Epithelial cell of proximal tubule (primary cell): ENCODE results near the gene LACRT. TPM values are rescaled to one million over a fixed set of nuclear protein-coding genes. Genes with fewer than 3 reads are reported as not detected.
A peak's percentile ranks its signal among the peaks of the same experiment; 100 is the strongest.

Experiments
- DNase-seq: peaks from one replicate; pipeline ENCODE4 v3.0.0-alpha.2; 2011; ENCODE audit warnings: low read depth
- H3K4me3 ChIP-seq: 2 replicates; pipeline ENCODE4 v1.5.1; 2011; ENCODE audit warnings: low read depth, mild to moderate bottlenecking, low read length
- total RNA-seq: library from RNA; depleted of rRNA; stranded (reverse); fragments of >200 nt; gene quantifications from 2 replicates; pipeline ENCODE4 v1.2.3, GENCODE V29; 2015
- TF ChIP-seq, protein P1 (sequence below): conservative IDR thresholded peaks from 2 replicates; pipeline ENCODE4 v1.5.1; 2012; ENCODE audit warnings: low read depth, mild to moderate bottlenecking, low read length

Gene LACRT
- total RNA-seq, 1 donor from 2014 or later = not detected

DNA sequence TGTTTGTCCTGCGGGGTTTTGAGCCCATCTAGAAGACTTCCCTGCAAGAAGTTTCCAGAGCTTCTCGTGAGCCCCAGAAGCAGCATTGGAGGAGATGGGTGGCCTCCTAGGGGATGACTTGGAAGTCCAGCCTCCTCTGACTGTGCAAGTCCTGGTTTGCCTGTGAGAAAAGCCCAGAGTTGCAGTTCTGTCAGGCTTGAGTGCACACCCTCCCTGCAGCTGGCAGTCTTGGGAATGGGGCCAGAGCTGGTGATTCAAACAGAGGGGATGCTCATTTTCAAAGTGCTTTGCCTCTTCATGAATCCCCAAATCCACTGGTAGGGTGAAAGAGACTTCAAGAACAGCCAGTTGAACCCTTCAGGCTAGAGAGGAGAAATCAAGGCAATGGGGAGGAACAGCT, 42.4 kb downstream of the LACRT start:
- DNase-seq = peak; percentile 80
- H3K4me3 ChIP-seq = no peak overlapping the region
- TF ChIP-seq, protein P1, sequence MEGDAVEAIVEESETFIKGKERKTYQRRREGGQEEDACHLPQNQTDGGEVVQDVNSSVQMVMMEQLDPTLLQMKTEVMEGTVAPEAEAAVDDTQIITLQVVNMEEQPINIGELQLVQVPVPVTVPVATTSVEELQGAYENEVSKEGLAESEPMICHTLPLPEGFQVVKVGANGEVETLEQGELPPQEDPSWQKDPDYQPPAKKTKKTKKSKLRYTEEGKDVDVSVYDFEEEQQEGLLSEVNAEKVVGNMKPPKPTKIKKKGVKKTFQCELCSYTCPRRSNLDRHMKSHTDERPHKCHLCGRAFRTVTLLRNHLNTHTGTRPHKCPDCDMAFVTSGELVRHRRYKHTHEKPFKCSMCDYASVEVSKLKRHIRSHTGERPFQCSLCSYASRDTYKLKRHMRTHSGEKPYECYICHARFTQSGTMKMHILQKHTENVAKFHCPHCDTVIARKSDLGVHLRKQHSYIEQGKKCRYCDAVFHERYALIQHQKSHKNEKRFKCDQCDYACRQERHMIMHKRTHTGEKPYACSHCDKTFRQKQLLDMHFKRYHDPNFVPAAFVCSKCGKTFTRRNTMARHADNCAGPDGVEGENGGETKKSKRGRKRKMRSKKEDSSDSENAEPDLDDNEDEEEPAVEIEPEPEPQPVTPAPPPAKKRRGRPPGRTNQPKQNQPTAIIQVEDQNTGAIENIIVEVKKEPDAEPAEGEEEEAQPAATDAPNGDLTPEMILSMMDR = peak; percentile 4

GRCh38 chr12:54590978-54591591, 43.6 kb downstream of the LACRT start:
- DNase-seq = no peak
- TF ChIP-seq, protein P1 = no peak
- H3K4me3 ChIP-seq = no peak overlapping the region

DNA sequence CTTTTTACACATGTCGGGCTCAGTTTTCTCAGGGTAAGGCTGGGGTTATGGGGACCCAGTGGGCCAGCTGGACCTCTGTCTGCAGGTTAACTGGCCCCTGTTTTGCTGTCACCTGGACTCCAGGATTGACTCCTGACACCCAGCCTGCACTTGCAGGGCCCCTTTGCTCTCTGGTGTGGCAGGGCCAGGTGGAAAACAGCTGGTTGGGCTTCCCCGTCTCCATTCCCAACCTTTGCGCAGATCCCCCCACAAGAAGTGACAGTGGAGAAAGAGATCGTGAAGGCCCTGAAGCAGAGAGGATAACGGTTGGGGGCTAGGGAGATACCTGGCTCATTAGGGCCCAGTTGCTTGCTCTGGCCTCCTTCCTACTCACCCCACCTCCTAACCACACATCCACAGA, 44.7 kb downstream of the LACRT start:
- TF ChIP-seq, protein P1 = no peak
- H3K4me3 ChIP-seq = no peak overlapping the region
- DNase-seq = no peak

DNA sequence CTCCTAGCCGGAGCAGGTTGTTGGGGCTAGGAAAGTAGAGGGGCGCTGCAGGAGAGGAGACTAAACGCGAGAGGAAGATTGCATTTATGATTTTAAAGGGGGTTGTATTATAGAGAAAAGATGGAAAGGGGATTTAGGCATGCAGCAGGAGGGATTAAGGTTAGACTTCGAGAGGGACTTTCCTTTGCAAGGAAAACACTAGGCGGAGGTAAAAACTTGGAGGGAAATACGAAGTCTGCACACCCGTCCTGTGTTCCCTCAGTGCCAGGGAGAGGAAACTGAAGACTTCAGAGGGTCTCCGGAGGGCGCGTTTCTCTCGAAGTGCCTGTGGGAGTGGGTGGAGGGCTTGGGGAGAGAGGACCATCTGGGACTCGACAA, 45.8 kb downstream of the LACRT start:
- H3K4me3 ChIP-seq = peak overlapping the region; percentile 64
- TF ChIP-seq, protein P1 = no peak
- DNase-seq = no peak

DNA sequence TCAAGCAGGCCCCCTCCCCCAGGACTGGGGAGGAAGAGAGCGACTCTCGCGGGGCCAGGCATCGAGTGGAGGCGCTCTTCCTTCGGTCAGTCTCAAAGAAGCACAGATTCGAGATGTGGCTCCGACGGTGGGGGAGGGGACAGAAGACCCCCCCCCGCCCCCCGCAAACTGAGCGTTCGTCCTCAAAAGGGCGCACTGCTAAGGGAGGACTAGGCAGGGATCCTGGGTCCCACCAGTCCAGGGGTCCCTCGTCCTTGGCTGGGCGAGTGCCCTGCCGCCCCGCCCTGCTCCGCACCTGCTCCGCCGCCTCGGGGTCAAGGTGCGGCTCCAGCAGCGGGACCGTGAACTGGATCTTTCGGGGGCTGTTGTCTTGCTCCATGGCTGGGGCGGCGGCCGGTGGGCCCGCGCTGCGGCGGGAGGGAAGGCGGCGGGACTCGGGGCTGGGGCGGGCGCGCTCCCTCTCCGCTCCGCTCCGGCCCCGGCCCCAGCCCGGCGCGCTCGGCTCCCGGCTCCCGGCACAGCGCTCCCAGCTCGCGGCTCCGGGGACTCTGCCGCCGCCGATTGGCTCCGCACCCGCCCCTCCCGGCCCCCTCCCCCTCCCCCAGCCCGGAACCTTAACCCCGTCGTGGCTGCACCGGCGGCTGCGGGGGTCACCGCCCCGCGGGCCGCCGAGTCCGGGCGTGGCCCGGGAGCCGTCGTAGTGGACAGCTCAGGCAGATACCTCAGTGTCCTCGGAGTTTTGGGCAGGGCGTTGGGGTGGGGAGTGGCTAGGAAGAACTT, 46.4 kb downstream of the LACRT start, which contains the start of gene PPP1R1A:
Gene PPP1R1A, minus strand, starts transcription at position 550 of the 780 bp plus-strand sequence. Its CDS starts 171 bp downstream, at position 379.
- H3K4me3 ChIP-seq = peak within 1 kb of the TSS; percentile 65
- TF ChIP-seq, protein P1 = no peak
- no peak for DNase-seq

DNA sequence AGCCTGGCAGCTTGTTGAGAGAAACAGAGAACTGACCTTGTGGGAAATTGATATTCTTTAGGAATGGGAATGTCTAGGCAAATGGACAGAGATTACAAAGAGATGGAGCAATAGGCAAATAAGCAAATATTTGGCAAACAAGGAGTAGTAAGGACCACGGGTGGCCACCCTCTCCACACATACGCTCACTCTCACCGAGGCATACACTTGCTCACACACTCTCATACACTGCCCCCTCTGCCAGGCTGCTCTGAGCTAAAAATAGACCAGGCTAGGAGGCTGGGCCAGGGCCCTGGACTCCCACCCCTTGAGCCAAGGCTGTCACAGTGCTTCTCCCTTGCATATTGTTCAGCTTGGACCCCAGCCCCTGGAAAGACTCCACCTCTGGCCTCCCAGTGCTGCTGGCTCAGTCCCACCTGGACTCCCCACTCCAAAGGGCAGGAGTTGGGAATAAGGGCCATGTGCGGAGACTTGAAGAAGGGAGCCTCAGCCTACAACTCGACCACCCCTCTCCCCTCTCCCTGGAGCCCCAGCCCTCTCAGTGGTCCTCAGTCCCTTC, 47.3 kb downstream of the LACRT start:
- DNase-seq = no peak
- H3K4me3 ChIP-seq = peak overlapping the region; percentile 65
- TF ChIP-seq, protein P1 = no peak
